ENCODE results near the gene PDZD2.

Gene PDZD2

DNA sequence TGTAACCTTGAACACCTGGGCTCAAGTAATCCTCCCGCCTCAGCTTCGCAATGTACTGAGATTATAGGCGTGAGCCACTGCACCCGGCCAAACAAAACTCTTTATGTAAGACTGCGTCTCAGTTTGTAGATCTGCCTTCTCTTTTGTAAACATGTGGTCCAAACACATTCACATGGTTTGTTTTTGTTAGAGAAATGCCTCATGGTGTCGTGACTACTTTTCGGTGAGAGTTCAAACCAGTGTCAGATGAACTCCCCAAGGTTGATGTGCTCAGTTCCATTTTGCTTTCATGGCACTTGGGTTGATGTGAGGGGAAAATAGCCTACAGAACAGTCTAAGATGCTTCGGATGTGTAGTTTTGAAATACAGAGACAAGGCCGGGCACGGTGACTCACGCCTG lies 303.6 kb downstream of the PDZD2 start:
- no peak for DNase-seq

DNA sequence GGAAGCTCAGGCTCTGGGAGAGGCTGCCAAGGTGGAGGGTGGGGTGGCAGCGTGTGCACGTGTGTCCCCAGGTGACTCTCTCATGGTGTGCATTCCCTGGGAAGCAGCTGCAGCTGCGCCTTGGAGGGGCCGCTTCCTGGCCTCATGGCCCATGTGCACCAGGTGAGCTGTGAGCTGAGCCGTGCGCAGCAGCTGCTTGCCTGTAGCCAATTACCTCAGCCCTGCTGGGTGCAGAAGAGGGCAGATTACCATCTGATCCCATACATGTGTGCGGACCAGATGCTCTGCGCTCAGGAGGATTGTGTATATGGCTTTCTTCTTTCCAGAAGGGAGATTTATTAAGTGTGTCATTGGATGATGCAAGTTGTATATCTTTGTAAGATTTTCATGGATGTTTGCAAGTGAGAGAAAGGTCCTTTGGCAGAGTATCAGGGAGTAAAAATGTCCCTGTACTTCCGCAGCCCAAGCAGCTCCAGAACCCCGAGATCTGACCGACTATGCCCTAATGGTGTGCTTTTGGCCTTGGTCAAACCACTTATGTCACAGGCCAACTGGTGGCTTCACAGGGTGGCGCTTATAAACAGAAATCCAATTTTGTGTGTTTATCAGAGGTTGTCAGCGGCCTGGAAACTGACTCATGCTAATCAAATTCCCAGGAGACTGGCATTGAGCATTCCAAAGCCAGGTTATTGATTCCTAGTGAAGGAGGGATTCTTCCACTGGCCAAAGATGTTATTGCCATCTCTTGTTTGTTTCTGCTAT lies 305.9 kb downstream of the PDZD2 start:
- DNase-seq, result no peak

DNA sequence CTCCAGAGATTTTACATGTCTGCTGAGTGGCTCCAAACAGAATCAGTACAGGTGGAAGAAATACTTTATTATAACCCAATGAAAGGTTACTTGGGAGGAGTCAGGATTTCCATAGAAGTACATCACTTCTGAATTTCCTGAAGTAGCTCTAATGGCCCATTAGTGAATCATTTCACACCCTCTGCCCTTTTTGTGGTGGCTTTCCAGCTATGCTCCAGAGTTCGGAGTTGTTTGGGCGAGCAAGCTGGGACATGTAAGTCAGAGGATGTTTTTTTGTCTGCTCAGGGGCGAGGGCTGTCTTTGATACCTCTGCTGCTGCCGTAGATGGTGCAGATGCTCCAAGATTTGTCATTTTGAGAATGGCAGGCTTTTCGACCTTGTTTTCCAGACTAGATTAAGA lies 309.1 kb downstream of the PDZD2 start:
- DNase-seq, result no peak

DNA sequence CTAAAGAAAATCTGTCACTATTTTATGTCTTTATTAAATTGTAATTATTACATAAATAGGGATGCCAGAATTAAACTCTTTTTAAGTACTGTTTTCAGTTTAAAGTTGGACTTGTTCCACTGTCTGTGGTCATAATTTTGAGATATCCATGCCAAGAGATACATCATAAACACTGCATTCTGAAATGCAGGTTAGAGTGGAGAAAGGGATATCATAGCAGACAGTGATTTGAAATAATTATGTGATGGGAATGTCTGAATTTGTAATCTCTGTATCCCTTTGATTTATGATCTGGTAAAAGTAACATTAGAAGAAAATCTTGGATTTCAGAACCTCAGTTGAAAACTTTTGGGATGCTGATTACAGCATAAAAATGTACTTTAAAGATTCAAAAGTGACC lies 313.1 kb downstream of the PDZD2 start:
- DNase-seq, result no peak

DNA sequence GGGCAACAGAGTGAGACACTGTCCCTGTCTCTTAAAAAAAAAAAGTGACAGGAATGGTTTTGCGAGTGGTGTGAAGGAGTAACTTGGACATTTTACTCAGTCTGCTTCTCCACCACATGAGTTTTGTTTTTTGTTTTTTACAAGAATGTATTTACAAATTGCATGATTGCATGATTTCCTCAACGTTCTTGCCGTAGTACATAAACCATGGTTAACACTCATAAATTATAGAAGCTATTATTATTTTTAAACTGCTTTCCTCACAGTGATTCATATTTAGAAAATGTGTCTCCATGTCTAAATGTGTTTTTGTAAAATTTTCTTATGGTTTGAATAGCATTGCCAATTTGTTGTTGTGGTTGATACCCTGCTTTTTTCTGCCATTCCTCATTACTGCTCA lies 315.2 kb downstream of the PDZD2 start:
- DNase-seq, result no peak

DNA sequence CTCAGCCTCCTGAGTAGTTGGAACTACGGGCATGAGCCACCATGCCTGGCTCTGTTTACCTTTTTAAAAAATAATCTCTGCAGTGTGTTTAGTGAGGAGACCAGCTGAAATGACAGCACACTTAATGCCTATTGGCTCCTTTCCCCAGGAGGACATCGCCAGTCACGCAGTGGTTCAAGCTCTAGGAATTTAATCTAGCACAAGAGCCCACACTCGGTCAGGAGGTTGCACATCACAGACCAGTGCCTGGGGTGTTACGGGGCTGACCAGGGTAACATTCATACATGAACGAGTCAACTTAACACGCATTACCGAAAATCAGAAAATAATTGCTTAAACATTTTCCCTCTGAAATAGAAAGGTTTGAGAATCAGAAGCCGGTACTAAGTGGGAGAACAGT lies 318.2 kb downstream of the PDZD2 start:
- DNase-seq, result no peak

DNA sequence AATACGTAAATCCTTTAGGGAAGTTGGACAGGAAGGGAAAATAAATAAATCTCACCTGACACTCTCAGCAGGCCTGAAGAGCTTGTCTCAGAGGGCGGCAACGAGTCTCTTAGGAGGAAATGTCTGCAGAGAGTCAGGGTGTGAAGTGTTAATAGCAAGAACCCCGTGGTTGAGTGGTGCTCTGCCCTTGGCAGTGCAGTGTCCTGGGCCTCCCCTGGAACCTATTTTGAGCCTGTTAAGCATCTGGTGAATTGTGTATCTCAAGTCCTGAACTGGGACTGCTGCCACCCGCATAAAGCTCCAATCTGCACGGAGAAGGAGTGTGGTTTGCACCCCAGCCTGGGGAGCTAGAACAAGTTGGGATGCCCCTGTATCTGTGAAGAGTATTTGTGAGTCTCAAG lies 323.4 kb downstream of the PDZD2 start:
- no peak for DNase-seq

DNA sequence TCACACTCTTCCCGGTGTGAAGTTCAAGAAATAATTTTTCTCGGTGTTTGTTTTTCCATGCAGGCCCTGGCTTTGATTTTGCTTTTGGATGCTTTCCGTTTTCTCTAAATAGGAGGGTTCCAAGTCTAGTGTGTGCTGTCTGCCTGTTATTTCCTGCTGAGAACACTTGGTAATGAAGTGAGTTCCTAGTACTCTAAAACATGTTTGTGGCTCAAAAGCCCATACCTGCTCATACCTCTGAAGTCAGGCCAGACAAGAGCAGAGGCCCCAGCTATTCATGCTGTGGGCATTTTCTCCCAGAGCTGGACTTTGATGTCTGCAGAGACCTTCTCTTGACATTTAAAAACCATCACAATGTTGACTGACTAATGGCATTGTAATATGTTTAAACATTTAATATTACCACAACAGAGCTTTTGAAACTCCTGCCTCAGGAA lies 324.0 kb downstream of the PDZD2 start:
- no peak for DNase-seq

DNA sequence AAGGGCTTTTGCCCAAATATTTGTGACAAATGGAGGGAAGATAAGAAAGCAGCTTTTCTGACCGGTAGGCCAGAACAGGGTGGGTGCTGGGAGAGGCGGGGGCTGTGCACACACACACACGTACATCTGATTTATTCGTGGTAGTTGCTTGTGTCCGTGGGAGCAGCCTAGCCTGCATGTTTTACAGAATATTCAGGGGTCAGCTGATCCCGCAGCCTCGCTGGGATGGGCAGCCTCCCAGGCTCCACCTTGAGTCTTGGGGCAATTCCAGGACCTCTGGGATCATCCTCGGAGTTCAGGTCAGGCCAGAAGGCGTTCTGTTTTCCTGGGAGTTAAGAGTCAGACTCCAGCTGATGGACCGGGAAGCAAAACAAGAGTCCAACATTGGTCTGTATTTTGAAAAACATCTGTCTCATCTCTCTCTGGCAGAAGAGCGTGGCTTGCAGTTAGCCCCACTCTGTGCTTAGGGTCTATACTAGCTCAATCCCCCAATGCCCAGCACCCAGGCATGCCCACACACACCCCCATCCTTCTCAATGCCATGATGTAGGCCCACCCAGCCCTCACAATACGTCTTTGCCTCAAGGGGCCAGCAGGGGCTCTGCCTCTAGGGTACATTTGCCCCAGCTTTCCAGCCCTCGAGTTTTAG lies 324.6 kb downstream of the PDZD2 start:
- DNase-seq, result no peak

DNA sequence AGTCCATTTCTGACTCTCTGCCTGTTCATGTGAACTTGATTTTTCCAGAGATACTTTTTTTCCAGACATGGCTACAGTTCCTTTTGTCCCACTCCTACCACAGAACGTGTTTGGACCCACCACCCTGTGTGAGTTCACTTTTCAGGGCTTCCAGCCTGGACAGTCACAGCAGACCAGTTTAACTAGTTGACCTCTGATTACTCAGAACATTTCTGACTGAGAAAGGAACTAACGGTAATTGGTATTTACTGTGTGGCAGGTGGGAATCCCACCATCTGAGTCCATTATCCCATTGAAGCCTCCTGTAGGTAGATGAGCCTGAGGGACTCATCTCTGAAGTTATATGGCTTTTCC lies 325.1 kb downstream of the PDZD2 start:
- no peak for DNase-seq

DNA sequence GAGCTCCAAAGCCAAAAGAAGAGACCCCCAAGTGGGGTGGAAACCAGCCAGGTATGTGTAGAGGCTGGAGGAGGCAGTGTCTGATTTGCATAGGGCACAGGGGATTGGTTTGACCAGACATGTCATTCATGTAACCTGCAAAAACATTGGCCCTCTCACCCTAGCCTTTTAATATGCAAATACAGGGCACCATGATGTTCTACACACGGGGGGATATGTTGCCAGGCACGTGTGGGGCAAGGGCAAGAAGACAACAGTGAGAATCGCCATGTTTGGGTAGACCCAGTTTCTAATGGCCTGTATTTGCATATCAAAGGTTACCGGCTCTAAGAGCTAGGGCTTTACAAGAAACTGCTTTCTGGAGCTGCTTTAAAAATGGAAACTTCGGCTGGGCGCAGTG lies 326.3 kb downstream of the PDZD2 start:
- DNase-seq, result no peak

DNA sequence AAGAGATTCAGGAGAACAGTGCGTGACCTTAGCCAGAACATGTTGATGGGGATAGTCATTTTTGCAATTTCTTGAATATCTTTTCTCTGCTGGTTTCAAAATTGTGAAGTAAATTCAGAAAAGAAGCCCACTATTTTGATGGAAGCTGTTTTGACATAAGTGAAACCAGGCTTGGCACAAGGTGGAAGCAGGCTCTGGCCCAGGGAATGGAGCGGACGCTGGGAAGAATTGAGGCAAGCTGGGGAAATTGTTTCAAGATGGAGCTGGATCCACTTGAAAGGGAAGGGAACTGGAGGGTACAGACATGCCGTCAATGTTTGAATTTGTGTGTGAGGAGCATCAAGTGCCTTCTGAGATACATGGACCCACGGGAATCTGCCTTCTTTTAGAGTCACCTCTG lies 328.0 kb downstream of the PDZD2 start:
- DNase-seq, result no peak

DNA sequence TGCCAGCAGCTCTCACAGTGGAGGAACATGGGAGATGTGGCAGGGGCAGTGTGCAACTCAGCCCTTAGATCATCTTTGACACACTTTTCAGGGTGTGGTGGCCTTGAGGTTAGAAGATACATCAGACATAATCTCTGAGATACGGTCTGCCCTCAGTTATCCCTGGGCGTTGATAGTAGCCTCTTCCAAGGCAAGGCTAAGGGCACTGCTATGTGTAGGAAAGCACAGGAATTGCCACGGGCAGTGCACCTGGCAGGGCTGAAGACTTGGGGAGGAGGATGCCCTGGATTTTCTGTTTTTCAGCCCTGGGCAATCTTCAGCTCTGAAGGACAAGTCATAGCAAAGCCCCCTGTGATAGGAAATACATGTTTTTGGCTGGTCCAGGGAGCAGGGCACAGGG lies 328.5 kb downstream of the PDZD2 start:
- DNase-seq, result no peak

DNA sequence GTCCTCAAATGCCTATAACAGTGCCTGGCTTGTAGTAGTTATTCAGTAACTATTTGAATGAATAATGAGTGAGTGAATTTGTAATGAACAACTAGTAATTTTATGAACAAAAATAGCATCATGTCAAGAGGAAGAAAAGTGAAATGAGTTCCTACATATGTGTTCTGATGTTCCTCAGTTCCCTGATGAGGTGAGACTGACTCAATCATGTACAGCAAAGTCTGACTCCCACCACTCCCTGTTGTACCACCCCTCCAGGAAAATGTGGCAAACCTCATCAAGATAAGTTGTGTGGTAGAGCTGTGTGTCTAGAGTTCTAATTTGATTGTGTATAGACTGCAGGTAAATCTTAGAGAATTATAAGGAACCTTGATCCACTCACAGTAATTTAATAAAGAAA lies 333.6 kb downstream of the PDZD2 start:
- DNase-seq, result peak; percentile 13

DNA sequence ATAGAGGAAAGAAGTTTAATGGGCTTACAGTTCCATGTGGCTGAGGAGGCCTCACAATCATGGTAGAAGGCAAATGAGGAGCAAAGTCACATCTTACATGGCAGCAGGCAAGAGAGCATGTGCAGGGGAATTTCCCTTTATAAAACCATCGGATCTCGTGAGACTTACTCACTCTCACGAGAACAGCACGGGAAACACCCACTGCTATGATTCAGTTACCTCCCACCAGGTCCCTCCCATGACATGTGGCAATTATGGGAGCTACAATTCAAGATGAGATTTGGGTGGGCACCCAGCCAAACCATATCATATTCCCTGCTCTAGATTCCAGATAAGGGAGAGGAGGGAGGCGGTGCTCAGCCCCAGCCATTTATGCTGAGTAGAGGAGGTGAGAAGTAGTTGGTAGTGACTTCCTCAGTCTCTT lies 336.3 kb downstream of the PDZD2 start:
- peak; percentile 2 for DNase-seq

DNA sequence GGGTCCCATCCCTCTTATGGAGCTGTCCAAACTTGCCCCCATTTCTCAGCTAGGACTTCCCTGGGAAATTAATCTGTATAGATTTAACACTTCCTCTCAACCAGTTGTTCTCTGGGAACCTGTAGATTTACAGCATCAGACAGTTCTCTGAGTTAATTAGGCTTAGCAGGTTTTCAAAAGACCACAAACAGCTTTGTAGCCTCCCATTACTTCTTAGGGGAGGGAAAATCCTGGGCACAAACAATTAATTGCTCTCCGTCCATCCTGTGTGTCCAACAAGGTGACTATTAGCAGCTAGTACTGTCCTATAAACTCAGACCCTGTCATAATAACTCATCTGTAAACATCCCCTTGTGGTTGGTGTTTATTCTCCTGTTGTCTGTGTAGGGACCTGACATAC lies 337.2 kb downstream of the PDZD2 start:
- no peak for DNase-seq

DNA sequence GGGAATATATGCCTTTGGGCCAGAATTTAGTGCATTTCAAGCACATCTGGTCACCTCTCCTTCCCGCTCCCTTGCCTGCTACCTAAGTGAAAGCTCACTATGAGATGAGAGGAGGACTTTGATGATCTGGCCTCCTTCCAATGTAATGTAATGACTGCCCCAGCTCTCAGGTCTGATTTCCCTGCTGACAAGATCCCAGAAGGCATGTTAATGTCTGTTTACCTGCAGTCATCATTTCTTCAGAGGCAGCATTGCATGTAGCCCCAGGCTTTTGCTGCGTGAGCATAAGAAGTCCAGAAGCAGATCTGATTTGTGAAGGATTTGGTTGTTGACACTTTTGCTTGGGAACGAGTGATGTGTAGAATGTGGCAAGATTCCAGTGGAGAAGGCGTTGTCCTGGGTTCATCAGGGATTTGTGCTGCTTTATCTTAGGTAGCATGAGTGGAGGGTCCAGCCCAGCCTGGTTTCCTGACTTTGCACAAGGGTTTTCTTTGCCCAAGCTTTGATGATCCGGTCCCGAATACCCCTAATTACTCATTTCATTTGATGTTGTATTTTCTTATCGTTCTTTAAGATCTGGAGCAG lies 342.5 kb downstream of the PDZD2 start:
- DNase-seq, result no peak

DNA sequence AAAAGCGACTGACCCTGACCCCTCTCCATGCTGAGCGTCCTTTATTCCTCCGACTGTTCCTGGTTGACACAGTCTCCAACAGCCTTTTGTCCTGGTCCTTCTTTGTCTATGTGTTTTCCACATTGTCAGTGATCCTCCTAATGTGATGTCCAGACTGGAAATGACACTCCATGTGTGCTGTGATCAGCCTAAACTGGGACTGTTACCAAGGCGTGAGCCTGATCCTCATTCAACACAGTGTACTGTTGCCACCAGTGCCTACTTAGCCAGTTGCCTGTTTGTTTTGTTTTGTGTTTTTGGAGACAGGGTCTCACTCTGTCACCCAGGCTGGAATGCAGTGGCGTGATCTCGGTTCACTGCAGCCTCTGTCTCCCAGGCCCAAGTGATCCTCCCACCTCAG lies 343.1 kb downstream of the PDZD2 start:
- DNase-seq, result no peak

DNA sequence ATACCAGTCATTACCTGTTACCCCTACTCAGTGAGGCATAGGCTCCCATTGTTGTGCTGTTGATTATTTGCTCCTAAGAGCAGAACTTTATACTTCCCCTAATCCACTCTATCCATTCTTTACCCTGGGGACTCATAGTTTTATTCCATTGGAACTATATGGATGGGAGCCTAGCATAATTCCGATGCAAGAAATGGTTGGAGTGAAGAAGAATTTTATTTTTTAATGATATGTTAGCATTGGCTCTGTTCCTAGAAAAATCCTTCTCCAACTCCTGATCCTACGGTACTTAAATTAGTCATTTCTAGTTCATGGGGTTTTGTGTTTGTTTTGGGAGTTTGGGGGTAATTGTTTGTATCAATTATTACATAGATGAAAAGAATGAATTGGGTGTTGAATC lies 343.7 kb downstream of the PDZD2 start:
- no peak for DNase-seq

DNA sequence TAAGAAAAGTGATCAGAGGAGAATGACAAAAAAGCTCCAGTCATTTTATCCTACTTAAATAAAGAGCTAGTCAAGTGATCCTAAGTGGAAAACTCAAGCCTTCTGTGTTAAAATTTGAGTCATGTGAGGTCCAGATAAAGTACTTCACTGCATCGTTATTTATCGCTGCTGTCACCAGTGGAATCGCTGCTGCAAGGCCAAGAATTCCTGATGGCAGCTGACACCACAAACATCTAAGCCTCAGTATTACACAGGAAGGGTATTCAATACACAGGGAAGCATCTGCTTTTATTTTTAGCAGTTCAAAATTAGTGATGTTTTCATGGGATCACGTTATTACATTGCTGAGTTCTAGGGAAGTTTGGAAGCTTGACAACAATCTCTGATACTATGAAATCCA lies 344.9 kb downstream of the PDZD2 start:
- no peak for DNase-seq

DNA sequence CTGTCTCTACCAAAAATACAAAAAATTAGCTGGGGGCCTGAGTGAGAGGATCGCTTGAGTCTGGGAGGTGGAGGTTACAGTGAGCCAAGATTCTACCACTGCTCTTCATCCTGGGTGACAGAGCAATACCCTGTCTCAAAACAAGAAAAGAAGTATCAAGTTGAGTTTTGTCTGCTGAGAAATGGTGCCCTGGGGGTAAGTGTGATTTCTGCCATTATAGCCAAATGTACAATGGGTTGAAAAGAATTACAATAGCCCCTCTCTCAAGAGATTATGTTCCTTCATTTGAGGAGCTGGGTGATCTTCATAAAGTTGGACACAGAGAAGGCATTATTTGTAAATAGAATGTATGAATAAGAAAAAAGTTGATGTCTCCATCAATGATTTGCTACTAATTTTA lies 345.8 kb downstream of the PDZD2 start:
- no peak for DNase-seq

DNA sequence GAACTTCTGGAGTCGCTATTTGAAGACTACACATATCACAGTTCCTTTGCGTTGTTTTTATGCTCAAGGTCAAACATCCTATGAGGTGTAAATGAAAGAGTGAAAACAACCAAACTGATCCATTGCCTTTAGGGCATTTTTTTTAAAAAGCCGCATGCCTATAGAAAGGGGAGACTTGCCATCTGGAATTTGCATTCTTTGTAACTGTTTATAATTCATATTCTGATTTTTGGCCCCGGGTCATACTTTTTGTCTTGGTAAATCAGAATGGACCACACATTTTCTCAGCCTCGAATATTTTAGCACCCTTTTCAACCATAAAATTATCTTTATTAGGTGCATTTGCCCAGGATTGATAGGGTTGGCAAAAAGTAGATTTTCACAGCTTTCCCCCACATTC lies 347.2 kb downstream of the PDZD2 start:
- DNase-seq, result no peak

DNA sequence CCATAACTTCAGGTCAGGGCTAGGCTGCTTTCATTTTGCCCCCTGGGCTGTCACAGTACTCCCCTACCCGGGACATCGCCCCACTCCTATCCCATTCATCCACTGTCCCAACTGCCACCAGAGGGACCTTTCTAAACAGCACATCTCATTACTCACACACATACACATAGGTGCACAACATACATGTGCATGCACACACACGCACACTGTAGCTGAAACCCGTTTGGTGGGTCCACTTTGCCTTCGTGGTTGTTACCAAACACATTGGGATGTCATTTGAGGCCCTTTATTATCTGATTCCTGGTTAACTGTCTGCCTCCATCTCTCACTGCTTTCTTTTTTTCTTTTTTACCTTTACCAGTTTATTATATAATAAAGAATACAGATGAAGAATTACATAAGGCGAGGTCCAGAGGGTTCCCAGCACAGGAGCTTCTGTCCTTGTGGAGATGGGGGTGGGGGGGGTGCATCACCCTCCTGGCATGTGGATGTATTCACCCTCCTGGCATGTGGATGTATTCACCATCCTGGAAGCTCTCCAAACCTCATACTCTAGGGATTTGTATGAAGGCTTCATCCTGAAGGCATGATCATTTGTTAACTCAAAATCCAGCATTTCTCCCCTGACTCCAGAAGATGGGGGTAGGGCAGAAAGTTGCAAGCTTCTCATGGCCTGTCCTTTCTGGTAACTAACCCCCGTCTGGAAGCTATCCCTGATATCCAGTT lies 349.2 kb downstream of the PDZD2 start:
- no peak for DNase-seq

DNA sequence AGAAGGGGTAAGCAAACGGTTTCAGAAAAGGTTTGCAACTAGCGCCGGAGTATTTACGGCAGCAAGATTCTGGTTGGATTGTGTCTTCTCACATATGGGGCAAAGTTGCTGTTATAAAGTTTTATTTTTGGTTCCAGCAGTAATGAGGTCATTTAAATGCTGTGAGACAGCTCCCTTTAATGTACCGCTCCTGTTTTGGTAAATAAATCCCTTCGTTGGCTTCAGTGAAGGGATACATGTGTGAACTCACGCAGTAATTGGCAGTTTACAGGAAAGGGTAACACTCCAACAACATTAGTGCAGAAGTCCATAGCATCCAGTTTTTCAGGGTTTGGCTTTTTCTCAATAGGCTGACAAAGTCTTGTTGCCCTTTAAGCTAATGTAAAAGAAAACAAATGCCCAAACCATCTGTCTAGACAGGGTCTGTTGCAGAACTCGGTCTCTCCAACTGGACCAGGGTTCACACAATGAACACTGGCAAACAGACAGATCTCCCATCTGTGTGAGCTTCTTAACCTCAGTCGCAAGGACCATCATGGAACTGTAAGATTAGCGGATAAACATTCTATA lies 351.2 kb downstream of the PDZD2 start:
- DNase-seq, result no peak

Measured in stimulated activated CD4-positive, alpha-beta T cell treated with anti-CD3 and anti-CD28 coated beads, Interleukin-1b, Interleukin-23, amount 100 ng/mL, for 48 hours (primary cell).